GM10266 (cell line): ENCODE results near the gene AEBP1.

Source experiments
- DNase-seq: peaks from one replicate; pipeline ENCODE4 v3.0.0; 2012; ENCODE audit errors: extremely low spot score
- CTCF ChIP-seq: IDR thresholded peaks from 2 replicates; pipeline ENCODE4 v1.5.1; 2012; ENCODE audit warnings: mild to moderate bottlenecking, low read depth; ENCODE audit not compliant: control insufficient read depth, insufficient read depth; ENCODE audit errors: missing control alignments

AEBP1 gene

GRCh38 chr7:44063894-44064651 is 40.1 kb upstream of the AEBP1 start:
- DNase-seq, result no peak
- no peak for TF ChIP-seq CTCF

- no peak for DNase-seq
- TF ChIP-seq CTCF, result no peak
Observed at GRCh38 chr7:44064791-44065430, 39.2 kb upstream of the AEBP1 start.

- no peak for TF ChIP-seq CTCF
Observed at GRCh38 chr7:44065431-44066110, 38.6 kb upstream of the AEBP1 start, which contains the start of gene PGAM2. Gene PGAM2, minus strand, starts transcription at chr7:44065567. Its CDS starts 38 bp downstream, at chr7:44065529.

GRCh38 chr7:44066111-44066460 is 38.1 kb upstream of the AEBP1 start:
- no peak for DNase-seq
- TF ChIP-seq CTCF, result no peak

More at GRCh38 chr7:44065431-44066110, 38.6 kb upstream of the AEBP1 start, which contains the start of gene PGAM2:
- DNase-seq, result no peak

- no peak for TF ChIP-seq CTCF
- no peak for DNase-seq
Observed at GRCh38 chr7:44066494-44067063, 37.6 kb upstream of the AEBP1 start.

- no peak for DNase-seq
- no peak for TF ChIP-seq CTCF
Observed at GRCh38 chr7:44067064-44067951, 36.8 kb upstream of the AEBP1 start.
